GM23338 (cell line): ENCODE data around the gene KIAA1755. TPM values are rescaled to one million over a fixed set of nuclear protein-coding genes. Genes with fewer than 3 reads are reported as not detected.

Experiments used
- ATAC-seq: fragments of 200-7000 bp; cut with Tn5 transposase; 3 replicates; pipeline ENCODE4 v1.9.1; 2020
- DNase-seq: peaks from one replicate; pipeline ENCODE4 v3.0.0-alpha.2; 2015; ENCODE audit warnings: low spot score
- H2AFZ ChIP-seq: fragments of 200-600 bp; sonication (generic); 2 replicates; pipeline ENCODE4 v1.8.0; 2016; ENCODE audit warnings: antibody characterized with exemption, mild to moderate bottlenecking, moderate library complexity
- H3F3A ChIP-seq: fragments of 200-600 bp; sonication (generic); replicated peaks from 2 replicates; pipeline ENCODE4 v1.8.0; 2017; ENCODE audit warnings: antibody characterized with exemption, mixed run types, low read depth
- H3K27ac ChIP-seq: fragments of 200-600 bp; sonication (generic); 2 replicates; pipeline ENCODE4 v1.6.1; 2016; ENCODE audit warnings: low read depth
- H3K27me3 ChIP-seq: fragments of 200-600 bp; sonication (generic); 2 replicates; pipeline ENCODE4 v1.8.0; 2016; ENCODE audit warnings: mild to moderate bottlenecking, mixed run types, moderate library complexity; ENCODE audit not compliant: insufficient read depth
- H3K36me3 ChIP-seq: fragments of 200-600 bp; sonication (generic); 2 replicates; pipeline ENCODE4 v1.8.0; 2016; ENCODE audit warnings: mild to moderate bottlenecking; ENCODE audit not compliant: insufficient read depth
- H3K4me1 ChIP-seq: fragments of 200-600 bp; sonication (generic); 2 replicates; pipeline ENCODE4 v1.8.0; 2016; ENCODE audit warnings: mild to moderate bottlenecking, moderate library complexity; ENCODE audit not compliant: insufficient read depth
- H3K4me2 ChIP-seq: fragments of 200-600 bp; sonication (generic); 2 replicates; pipeline ENCODE4 v1.7.1; 2017; ENCODE audit warnings: mixed run types
- H3K4me3 ChIP-seq: fragments of 200-600 bp; sonication (generic); 2 replicates; pipeline ENCODE4 v1.6.1; 2016; ENCODE audit warnings: mixed run types
- H3K79me2 ChIP-seq: fragments of 200-600 bp; sonication (generic); replicated peaks from 2 replicates; pipeline ENCODE4 v1.8.0; 2017; ENCODE audit warnings: mild to moderate bottlenecking; ENCODE audit not compliant: insufficient read depth
- H3K9me2 ChIP-seq: fragments of 200-600 bp; sonication (generic); 2 replicates; pipeline ENCODE4 v1.8.0; 2017; ENCODE audit not compliant: insufficient read depth
- H4K20me1 ChIP-seq: fragments of 200-600 bp; sonication (generic); replicated peaks from 2 replicates; pipeline ENCODE4 v1.8.0; 2017; ENCODE audit warnings: mild to moderate bottlenecking; ENCODE audit not compliant: insufficient read depth
- H3K27ac Mint-ChIP-seq: 2 replicates; pipeline ENCODE4 v1.8.0; 2020; ENCODE audit warnings: inconsistent platforms, mild to moderate bottlenecking, moderate library complexity, mixed read lengths
- H3K27me3 Mint-ChIP-seq: 3 replicates; pipeline ENCODE4 v1.8.0; 2022; ENCODE audit warnings: low read depth, mild to moderate bottlenecking, moderate library complexity, mixed read lengths, inconsistent platforms; ENCODE audit not compliant: insufficient read depth, poor library complexity
- H3K36me3 Mint-ChIP-seq: 3 replicates; pipeline ENCODE4 v1.8.0; 2021; ENCODE audit warnings: low read depth, mild to moderate bottlenecking, inconsistent platforms, moderate library complexity, mixed read lengths
- H3K4me1 Mint-ChIP-seq: 3 replicates; pipeline ENCODE4 v1.8.0; 2020; ENCODE audit warnings: mild to moderate bottlenecking, inconsistent platforms, mixed read lengths
- H3K4me3 Mint-ChIP-seq: 3 replicates; pipeline ENCODE4 v1.8.0; 2021; ENCODE audit warnings: moderate library complexity, mild to moderate bottlenecking, inconsistent platforms, mixed read lengths
- H3K9me3 Mint-ChIP-seq: 3 replicates; pipeline ENCODE4 v1.8.0; 2020; ENCODE audit warnings: moderate library complexity, mild to moderate bottlenecking, inconsistent platforms, mixed read lengths
- CREB1 ChIP-seq: fragments of 250-450 bp; sonication (Bioruptor Pico); IDR thresholded peaks from 2 replicates; pipeline ENCODE4 v1.5.0; 2020; ENCODE audit warnings: low read depth, mild to moderate bottlenecking, moderate library complexity
- JUNB ChIP-seq: IDR thresholded peaks from one replicate; pipeline ENCODE4 v1.6.1; 2016; ENCODE audit warnings: antibody characterized with exemption; ENCODE audit not compliant: unreplicated experiment
- NANOG ChIP-seq: IDR thresholded peaks from 2 replicates; pipeline ENCODE4 v1.6.1; 2016; ENCODE audit warnings: antibody characterized with exemption, borderline replicate concordance
- POLR2AphosphoS5 ChIP-seq: IDR thresholded peaks from 2 replicates; pipeline ENCODE4 v1.6.1; 2016; ENCODE audit warnings: antibody characterized with exemption, low read depth
- polyA plus RNA-seq: library from polyadenylated mRNA; unstranded; fragments of >200 nt; fragmentation: Nextera tagmentation; extraction: Ambion mirVana; gene quantifications from 2 replicates; pipeline ENCODE4 v1.2.1, GENCODE V29; 2016
- total RNA-seq: library from RNA; depleted of rRNA; stranded (reverse); fragments of >200 nt; shearing (Covaris generic); gene quantifications from 2 replicates; pipeline ENCODE4 v1.2.3, GENCODE V29; 2014
- TF ChIP-seq, protein P1 (sequence below): IDR thresholded peaks from one replicate; pipeline ENCODE4 v1.6.1; 2018; ENCODE audit warnings: antibody characterized with exemption; ENCODE audit not compliant: unreplicated experiment
- TF ChIP-seq, protein P2 (sequence below): fragments of 250-450 bp; sonication (Bioruptor Pico); IDR thresholded peaks from 2 replicates; pipeline ENCODE4 v1.5.0; 2020; ENCODE audit warnings: mild to moderate bottlenecking, moderate library complexity

The KIAA1755 gene
- total and polyA plus RNA-seq, 2 experiments from 2014 or later: 0.28 TPM; not detected in 1

DNA sequence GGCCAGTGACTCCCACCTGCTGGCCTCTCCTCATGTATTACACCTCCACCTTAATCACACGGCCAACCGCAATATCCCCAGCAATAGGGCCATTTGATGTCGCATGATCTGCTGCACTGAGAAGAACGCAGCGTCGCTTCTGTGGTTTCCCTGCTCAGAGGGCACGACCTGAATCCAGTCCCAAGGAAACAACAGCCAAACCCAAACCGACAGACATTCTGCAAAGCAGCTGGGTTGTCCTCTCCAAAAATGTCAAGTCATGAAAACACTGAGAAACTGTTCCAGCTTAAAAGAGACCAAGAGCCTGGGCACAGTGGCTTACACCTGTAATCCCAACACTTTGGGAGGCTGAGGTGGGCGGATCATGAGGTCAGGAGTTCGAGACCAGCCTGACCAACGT is 35.9 kb upstream of the KIAA1755 start:
- H3K4me3 Mint-ChIP-seq: no peak overlapping the region
- Histone ChIP-seq H3K27me3 (no peaks in the 10 kb centered on the region), H3K4me2 (no peak overlapping the region), H3K27ac (no peak overlapping the region), H3K4me1 (no peaks in the 10 kb centered on the region), H3F3A (no peaks in the 10 kb centered on the region), H3K9me2 (no peaks in the 10 kb centered on the region), H3K4me3 (no peak overlapping the region), H2AFZ (no peak overlapping the region), H3K36me3 (no peaks in the 10 kb centered on the region), H4K20me1 (no peaks in the 10 kb centered on the region), H3K79me2 (no peaks in the 10 kb centered on the region)
- no peaks in the 10 kb centered on the region for H3K36me3 Mint-ChIP-seq
- no peaks in the 10 kb centered on the region for H3K9me3 Mint-ChIP-seq
- no peak overlapping the region for H3K27ac Mint-ChIP-seq
- TF ChIP-seq NANOG: no peak
- TF ChIP-seq, protein P1, sequence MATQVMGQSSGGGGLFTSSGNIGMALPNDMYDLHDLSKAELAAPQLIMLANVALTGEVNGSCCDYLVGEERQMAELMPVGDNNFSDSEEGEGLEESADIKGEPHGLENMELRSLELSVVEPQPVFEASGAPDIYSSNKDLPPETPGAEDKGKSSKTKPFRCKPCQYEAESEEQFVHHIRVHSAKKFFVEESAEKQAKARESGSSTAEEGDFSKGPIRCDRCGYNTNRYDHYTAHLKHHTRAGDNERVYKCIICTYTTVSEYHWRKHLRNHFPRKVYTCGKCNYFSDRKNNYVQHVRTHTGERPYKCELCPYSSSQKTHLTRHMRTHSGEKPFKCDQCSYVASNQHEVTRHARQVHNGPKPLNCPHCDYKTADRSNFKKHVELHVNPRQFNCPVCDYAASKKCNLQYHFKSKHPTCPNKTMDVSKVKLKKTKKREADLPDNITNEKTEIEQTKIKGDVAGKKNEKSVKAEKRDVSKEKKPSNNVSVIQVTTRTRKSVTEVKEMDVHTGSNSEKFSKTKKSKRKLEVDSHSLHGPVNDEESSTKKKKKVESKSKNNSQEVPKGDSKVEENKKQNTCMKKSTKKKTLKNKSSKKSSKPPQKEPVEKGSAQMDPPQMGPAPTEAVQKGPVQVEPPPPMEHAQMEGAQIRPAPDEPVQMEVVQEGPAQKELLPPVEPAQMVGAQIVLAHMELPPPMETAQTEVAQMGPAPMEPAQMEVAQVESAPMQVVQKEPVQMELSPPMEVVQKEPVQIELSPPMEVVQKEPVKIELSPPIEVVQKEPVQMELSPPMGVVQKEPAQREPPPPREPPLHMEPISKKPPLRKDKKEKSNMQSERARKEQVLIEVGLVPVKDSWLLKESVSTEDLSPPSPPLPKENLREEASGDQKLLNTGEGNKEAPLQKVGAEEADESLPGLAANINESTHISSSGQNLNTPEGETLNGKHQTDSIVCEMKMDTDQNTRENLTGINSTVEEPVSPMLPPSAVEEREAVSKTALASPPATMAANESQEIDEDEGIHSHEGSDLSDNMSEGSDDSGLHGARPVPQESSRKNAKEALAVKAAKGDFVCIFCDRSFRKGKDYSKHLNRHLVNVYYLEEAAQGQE: no peak
- no peak for TF ChIP-seq JUNB
- TF ChIP-seq, protein P2, sequence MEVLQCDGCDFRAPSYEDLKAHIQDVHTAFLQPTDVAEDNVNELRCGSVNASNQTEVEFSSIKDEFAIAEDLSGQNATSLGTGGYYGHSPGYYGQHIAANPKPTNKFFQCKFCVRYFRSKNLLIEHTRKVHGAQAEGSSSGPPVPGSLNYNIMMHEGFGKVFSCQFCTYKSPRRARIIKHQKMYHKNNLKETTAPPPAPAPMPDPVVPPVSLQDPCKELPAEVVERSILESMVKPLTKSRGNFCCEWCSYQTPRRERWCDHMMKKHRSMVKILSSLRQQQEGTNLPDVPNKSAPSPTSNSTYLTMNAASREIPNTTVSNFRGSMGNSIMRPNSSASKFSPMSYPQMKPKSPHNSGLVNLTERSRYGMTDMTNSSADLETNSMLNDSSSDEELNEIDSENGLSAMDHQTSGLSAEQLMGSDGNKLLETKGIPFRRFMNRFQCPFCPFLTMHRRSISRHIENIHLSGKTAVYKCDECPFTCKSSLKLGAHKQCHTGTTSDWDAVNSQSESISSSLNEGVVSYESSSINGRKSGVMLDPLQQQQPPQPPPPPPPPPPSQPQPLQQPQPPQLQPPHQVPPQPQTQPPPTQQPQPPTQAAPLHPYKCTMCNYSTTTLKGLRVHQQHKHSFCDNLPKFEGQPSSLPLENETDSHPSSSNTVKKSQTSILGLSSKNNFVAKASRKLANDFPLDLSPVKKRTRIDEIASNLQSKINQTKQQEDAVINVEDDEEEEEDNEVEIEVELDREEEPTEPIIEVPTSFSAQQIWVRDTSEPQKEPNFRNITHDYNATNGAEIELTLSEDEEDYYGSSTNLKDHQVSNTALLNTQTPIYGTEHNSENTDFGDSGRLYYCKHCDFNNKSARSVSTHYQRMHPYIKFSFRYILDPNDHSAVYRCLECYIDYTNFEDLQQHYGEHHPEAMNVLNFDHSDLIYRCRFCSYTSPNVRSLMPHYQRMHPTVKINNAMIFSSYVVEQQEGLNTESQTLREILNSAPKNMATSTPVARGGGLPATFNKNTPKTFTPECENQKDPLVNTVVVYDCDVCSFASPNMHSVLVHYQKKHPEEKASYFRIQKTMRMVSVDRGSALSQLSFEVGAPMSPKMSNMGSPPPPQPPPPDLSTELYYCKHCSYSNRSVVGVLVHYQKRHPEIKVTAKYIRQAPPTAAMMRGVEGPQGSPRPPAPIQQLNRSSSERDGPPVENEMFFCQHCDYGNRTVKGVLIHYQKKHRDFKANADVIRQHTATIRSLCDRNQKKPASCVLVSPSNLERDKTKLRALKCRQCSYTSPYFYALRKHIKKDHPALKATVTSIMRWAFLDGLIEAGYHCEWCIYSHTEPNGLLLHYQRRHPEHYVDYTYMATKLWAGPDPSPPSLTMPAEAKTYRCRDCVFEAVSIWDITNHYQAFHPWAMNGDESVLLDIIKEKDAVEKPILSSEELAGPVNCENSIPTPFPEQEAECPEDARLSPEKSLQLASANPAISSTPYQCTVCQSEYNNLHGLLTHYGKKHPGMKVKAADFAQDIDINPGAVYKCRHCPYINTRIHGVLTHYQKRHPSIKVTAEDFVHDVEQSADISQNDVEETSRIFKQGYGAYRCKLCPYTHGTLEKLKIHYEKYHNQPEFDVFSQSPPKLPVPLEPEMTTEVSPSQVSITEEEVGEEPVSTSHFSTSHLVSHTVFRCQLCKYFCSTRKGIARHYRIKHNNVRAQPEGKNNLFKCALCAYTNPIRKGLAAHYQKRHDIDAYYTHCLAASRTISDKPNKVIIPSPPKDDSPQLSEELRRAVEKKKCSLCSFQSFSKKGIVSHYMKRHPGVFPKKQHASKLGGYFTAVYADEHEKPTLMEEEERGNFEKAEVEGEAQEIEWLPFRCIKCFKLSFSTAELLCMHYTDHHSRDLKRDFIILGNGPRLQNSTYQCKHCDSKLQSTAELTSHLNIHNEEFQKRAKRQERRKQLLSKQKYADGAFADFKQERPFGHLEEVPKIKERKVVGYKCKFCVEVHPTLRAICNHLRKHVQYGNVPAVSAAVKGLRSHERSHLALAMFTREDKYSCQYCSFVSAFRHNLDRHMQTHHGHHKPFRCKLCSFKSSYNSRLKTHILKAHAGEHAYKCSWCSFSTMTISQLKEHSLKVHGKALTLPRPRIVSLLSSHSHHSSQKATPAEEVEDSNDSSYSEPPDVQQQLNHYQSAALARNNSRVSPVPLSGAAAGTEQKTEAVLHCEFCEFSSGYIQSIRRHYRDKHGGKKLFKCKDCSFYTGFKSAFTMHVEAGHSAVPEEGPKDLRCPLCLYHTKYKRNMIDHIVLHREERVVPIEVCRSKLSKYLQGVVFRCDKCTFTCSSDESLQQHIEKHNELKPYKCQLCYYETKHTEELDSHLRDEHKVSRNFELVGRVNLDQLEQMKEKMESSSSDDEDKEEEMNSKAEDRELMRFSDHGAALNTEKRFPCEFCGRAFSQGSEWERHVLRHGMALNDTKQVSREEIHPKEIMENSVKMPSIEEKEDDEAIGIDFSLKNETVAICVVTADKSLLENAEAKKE (CRISPR knock-in tag): no peak
- no peak for TF ChIP-seq POLR2AphosphoS5
- TF ChIP-seq CREB1 (CRISPR knock-in tag): no peak
- DNase-seq (no peak), ATAC-seq (no peak)
- H3K27me3 Mint-ChIP-seq: peaks cover 10% of the 10 kb centered on the region
- H3K4me1 Mint-ChIP-seq: peaks cover 23% of the 10 kb centered on the region
